ENCODE results near the gene PVR. TPM values are rescaled to one million over a fixed set of nuclear protein-coding genes. Genes with fewer than 3 reads are reported as not detected.
A peak's percentile ranks its signal among the peaks of the same experiment; 100 is the strongest.
"Not testable (repeated sequence)": the region's sequence is repeated elsewhere in the genome, so short reads cannot be mapped to it uniquely, and the experiment has no call there.

The PVR gene
- total RNA-seq, 6 experiments from 2014 or later: 45.9 to 76.2 (median 54.3) TPM

- DNase-seq: no peak
- Mint-ChIP-seq H3K9me3 (0 out of 2 replicates have a peak, but pooled peaks cover 4% of the 10 kb centered on the region), H3K4me1 (ENCODE audit: low read depth) (peaks cover 35% of the 10 kb centered on the region), H3K4me3 (no peak overlapping the region), H3K27ac (no peak overlapping the region), H3K36me3 (ENCODE audit: low read depth) (peaks cover 12% of the 10 kb centered on the region; the same call in 1 of the 2 replicates), H3K27me3 (ENCODE audit: insufficient read depth) (peaks cover 2% of the 10 kb centered on the region)
- TF ChIP-seq, protein P1, sequence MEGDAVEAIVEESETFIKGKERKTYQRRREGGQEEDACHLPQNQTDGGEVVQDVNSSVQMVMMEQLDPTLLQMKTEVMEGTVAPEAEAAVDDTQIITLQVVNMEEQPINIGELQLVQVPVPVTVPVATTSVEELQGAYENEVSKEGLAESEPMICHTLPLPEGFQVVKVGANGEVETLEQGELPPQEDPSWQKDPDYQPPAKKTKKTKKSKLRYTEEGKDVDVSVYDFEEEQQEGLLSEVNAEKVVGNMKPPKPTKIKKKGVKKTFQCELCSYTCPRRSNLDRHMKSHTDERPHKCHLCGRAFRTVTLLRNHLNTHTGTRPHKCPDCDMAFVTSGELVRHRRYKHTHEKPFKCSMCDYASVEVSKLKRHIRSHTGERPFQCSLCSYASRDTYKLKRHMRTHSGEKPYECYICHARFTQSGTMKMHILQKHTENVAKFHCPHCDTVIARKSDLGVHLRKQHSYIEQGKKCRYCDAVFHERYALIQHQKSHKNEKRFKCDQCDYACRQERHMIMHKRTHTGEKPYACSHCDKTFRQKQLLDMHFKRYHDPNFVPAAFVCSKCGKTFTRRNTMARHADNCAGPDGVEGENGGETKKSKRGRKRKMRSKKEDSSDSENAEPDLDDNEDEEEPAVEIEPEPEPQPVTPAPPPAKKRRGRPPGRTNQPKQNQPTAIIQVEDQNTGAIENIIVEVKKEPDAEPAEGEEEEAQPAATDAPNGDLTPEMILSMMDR (IDR thresholded peaks at IDR 0.05): no peak
Observed at GRCh38 chr19:44624840-44625354, 18.8 kb upstream of the PVR start.

DNA sequence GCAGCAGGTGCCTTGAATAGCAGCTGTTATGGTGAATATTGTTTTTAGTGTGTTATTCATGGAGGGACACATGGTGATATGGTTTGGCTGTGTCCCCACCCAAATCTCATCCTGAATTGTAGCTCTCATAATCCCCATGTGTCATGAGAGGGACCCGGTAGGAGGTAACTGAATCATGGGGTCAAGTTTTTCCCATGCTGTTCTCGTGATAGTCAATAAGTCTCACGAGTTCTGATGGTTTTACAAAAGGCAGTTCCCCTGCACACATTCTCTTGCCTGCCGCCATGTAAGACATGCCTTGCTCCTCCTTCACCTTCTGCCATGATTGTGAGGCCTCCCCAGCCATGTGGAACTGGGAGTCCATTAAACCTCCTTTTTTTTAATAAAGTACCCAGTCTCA, 18.1 kb upstream of the PVR start:
- Mint-ChIP-seq H3K4me1 (ENCODE audit: low read depth) (peaks cover 35% of the 10 kb centered on the region), H3K4me3 (peak overlapping the region; percentile 43; the same call in 1 of the 2 replicates), H3K36me3 (ENCODE audit: low read depth) (peaks cover 12% of the 10 kb centered on the region; the same call in 1 of the 2 replicates), H3K27ac (peak overlapping the region; percentile 88)
- DNase-seq; H3K27me3 Mint-ChIP-seq (ENCODE audit: insufficient read depth); H3K9me3 Mint-ChIP-seq: not testable (repeated sequence)

DNA sequence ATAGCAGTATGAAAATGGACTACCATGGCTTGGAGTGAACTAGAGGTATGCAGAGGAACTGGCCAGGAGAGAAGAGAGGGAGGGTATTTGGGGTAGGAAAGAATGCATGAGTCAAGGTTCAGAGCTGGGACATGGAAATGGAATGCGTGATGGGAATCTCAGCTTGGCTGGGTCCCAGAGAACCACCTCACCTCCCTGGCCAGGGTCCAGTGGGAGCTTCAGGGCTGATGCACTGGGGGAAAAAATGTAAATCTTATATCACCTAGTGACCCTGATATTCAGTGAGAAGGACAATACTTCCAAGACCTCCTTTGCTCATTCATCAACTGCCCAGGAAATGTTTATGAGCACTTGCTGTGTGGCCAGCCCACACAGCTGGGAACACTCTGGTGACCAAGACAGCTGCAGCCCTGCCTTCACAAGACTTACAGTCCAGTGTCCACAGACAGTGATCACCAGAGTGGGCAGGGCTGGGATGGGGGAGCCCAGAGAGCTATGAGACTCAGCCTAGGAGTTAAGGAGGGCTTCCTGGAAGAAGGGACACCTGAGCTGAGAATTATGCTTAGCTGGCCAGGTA, 17.6 kb upstream of the PVR start:
- Mint-ChIP-seq H3K9me3 (0 out of 2 replicates have a peak, but pooled peaks cover 4% of the 10 kb centered on the region), H3K27ac (peak overlapping the region; percentile 88), H3K4me3 (peak overlapping the region; percentile 43), H3K36me3 (ENCODE audit: low read depth) (peaks cover 12% of the 10 kb centered on the region; the same call in 1 of the 2 replicates), H3K27me3 (ENCODE audit: insufficient read depth) (peaks cover 2% of the 10 kb centered on the region), H3K4me1 (ENCODE audit: low read depth) (peaks cover 35% of the 10 kb centered on the region)
- TF ChIP-seq, protein P1 (IDR thresholded peaks at IDR 0.05): no peak
- peak; percentile 93 for DNase-seq

DNA sequence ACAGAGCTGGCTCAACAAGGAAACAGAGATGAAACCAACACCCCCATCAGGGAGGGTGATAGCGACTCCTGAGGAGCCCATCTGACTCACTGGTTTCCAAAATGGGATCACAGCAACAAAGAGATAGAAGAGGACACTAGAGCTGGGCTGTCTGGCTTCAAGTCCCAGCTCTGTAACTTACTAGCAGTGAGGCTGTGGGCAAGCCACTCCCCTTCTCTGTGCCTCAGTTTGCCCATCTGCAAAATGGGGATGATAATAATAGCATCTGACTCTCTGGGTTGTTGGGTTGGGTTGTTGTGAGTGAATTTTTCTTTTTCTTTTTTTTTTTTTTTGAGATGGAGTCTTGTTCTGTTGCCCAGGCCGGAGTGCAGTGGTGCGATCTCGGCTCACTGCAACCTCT, 16.1 kb upstream of the PVR start:
- TF ChIP-seq, protein P1 (IDR thresholded peaks at IDR 0.05): no peak
- H3K27me3 Mint-ChIP-seq (ENCODE audit: insufficient read depth): peaks cover 2% of the 10 kb centered on the region
- H3K4me3 Mint-ChIP-seq: no peak overlapping the region
- no peak for DNase-seq
- H3K4me1 Mint-ChIP-seq (ENCODE audit: low read depth): peaks cover 32% of the 10 kb centered on the region
- peaks cover 12% of the 10 kb centered on the region; the same call in 1 of the 2 replicates for H3K36me3 Mint-ChIP-seq (ENCODE audit: low read depth)
- H3K9me3 Mint-ChIP-seq: 0 out of 2 replicates have a peak, but pooled peaks cover 4% of the 10 kb centered on the region
- no peak overlapping the region for H3K27ac Mint-ChIP-seq

GRCh38 chr19:44628793-44629192, 14.9 kb upstream of the PVR start:
- Mint-ChIP-seq H3K36me3 (ENCODE audit: low read depth) (peaks cover 12% of the 10 kb centered on the region; the same call in 1 of the 2 replicates), H3K4me3 (no peak overlapping the region), H3K27ac (no peak overlapping the region)

DNA sequence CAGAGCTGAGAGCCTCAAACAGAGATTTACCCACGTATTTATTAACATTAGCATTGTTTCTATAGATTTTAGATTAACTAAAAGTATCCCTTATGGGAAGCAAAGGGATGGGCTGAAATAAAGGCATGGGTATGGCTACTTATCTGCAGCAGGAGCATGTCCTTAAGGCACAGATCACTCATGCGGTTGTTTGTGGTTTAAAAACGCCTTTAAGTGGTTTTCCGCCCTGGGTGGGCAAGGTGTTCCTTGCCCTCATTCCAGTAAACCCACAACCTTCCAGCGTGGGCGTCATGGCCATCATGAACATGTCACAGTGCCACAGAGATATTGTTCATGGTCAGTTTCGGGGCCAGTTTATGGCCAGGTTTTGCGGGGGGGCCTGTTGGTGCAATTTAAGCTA, 12.1 kb upstream of the PVR start:
- not testable (repeated sequence) for H3K4me3 Mint-ChIP-seq; H3K27me3 Mint-ChIP-seq (ENCODE audit: insufficient read depth); DNase-seq; H3K27ac Mint-ChIP-seq; H3K9me3 Mint-ChIP-seq
- Mint-ChIP-seq H3K36me3 (ENCODE audit: low read depth) (0 out of 2 replicates have a peak, but pooled peaks cover 12% of the 10 kb centered on the region), H3K4me1 (ENCODE audit: low read depth) (peaks cover 43% of the 10 kb centered on the region)

More at GRCh38 chr19:44628793-44629192, 14.9 kb upstream of the PVR start:
- Mint-ChIP-seq H3K27me3 (ENCODE audit: insufficient read depth) (peaks cover 2% of the 10 kb centered on the region; the same call in 1 of the 2 replicates), H3K9me3 (0 out of 2 replicates have a peak, but pooled peaks cover 4% of the 10 kb centered on the region), H3K4me1 (ENCODE audit: low read depth) (peaks cover 29% of the 10 kb centered on the region)
- TF ChIP-seq, protein P1 (IDR thresholded peaks at IDR 0.05): no peak
- no peak for DNase-seq

DNA sequence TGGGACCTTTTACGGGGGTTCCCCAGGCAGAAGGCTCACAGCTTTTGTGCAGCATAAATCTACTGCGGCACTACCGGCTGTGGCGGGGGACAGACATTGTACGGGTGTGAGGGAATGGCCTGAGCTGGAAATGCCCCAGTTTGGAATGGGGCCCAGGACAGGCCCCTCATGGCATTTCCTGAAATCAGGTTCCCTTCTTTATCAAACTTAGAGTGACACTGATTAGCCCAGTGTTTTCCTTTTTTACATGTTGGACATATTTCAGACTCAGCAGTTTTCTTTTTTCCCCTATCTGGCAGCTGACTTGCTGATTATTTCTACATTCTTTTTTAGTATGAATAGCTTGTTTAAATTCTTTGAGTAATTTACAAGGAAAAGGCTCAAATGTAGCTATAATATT, 9.7 kb upstream of the PVR start:
- not testable (repeated sequence) for DNase-seq; H3K27me3 Mint-ChIP-seq (ENCODE audit: insufficient read depth); H3K36me3 Mint-ChIP-seq (ENCODE audit: low read depth); H3K9me3 Mint-ChIP-seq; H3K4me3 Mint-ChIP-seq; H3K27ac Mint-ChIP-seq
- peaks cover 39% of the 10 kb centered on the region for H3K4me1 Mint-ChIP-seq (ENCODE audit: low read depth)

Measured in HFFc6 (cell line).